Pancreas (tissue), 10 donors: ENCODE measurements around the gene APOL1. TPM values are rescaled to one million over a fixed set of nuclear protein-coding genes. Genes with fewer than 3 reads are reported as not detected.
"Not testable (repeated sequence)": the region's sequence is repeated elsewhere in the genome, so short reads cannot be mapped to it uniquely, and the experiment has no call there.

ENCODE experiments used
- ATAC-seq, 4 donors: fragments of 200-7000 bp; cut with Tn5 transposase; one replicate each; pipeline versions ENCODE4 v1.8.0 to v1.9.1; 2020; ENCODE audit warnings: mild to moderate bottlenecking in 4 of 4, moderate library complexity in 4 of 4
- DNase-seq, 6 donors: peaks; one replicate each; pipeline ENCODE4 v3.0.0-alpha.2; 2020
- FAIRE-seq: peaks from 2 replicates; lab custom pipeline; 2012; peaks lifted over from hg19 to GRCh38; lab: Jason Lieb, UNC
- H3K27ac ChIP-seq, 4 donors: fragments of 200-600 bp; sonication (generic); 1 replicate in 3 of 4; 2 replicates in 1 of 4; pipeline versions ENCODE4 v1.5.0 to v1.8.0; 2020
- H3K27me3 ChIP-seq, 4 donors: fragments of 200-600 bp; one replicate each; pipeline ENCODE4 v1.8.0; 2021
- H3K36me3 ChIP-seq, 3 donors: fragments of 200-600 bp; sonication (generic) in 1 of 3; one replicate each; pipeline versions ENCODE4 v1.5.0 to v1.8.0; 2020 to 2021
- H3K4me1 ChIP-seq, 3 donors: fragments of 200-600 bp; one replicate each; pipeline ENCODE4 v1.8.0; 2021
- H3K4me3 ChIP-seq, 4 donors: fragments of 200-600 bp; sonication (generic) in 2 of 4; one replicate each; pipeline versions ENCODE4 v1.5.0 to v1.8.0; 2020 to 2021
- H3K9me3 ChIP-seq, 4 donors: fragments of 200-600 bp; one replicate each; pipeline ENCODE4 v1.8.0; 2021
- WGBS, 2 donors: extraction: QIAGEN DNeasy Blood & Tissue Kit; methylation state at CpG; one replicate each; pipeline ENCODE4 v1.1.7; 2013; 5-methylcytosine and 5-hydroxymethylcytosine counted together
- intact Hi-C, 3 donors: fragments of 100-400 bp; cut with DNase I; formaldehyde crosslinking; loops; one replicate each; pipeline versions ENCODE4 v1.11.1 to v1.14.2; 2022
- polyA plus RNA-seq, 2 donors: library from polyadenylated mRNA; stranded (reverse); fragments of 200-250 nt; gene quantifications; one replicate each; pipeline ENCODE4 v1.2.3, GENCODE V29; 2013
- total RNA-seq, 6 donors: library from RNA; stranded (reverse); fragmentation: NEBNext Ultra II Directional in 4 of 6; extraction: Animal tissue kit (Norgen Biotek cat#: 25700) in 4 of 6; gene quantifications; one replicate each; pipeline versions ENCODE4 v1.2.1 to v1.2.4, GENCODE V29; 2021 to 2023
- TF ChIP-seq, protein P1 (sequence below), 4 donors: fragments of 200-600 bp; sonication (generic) in 3 of 4; IDR thresholded peaks; one replicate each; pipeline versions ENCODE4 v1.5.0 to v1.8.0; 2021; ENCODE audit warnings: antibody characterized with exemption in 4 of 4
- donor health status: healthy with polysubstance abuse.
- donor health status: DM: no; HTN: no; CAD: no; lungs with moderate emphysema.
- donor health status: DM: no; HTN: no; CAD: no.
- donor health status: control.
- donor health status: control.
- donor health status: Bipolar disorder and iron deficiency.
- donor health status: DM: yes; HTN: yes; CAD: no.
- donor health status: DM: no; HTN: no; CAD: no.
- donor health status: DM: no; HTN: no; CAD: no.
- donor health status: DM: yes; HTN: yes; CAD: no.

APOL1 gene
- total and polyA plus RNA-seq, 8 donors: 3.2 to 25.5 (median 5.5) TPM

DNA sequence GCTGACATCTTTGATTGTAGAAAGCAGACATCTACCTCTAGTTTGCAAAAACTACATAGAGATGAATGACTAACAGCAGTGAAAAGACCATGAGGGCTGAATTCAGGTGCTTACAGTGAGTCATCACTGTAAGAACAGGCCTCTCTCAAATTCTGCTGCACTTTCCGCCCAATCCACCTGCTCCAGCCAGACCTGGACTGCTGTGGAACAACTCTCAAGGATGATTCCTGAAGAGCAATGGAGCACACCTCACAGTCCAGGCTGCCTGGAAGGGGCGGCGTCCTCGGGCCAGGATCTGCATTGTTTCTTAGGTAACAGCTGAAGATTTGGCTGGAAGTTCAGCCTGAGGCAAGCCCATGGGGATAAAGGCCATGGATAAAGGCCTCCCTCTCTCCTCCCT is 28.7 kb upstream of the APOL1 start:
- H3K27me3 ChIP-seq: no peaks in the 10 kb centered on the region
- intact Hi-C loops: no loop called here
- FAIRE-seq (no peak), ATAC-seq (no peak), DNase-seq (no peak)
- 70 to 91% methylated on average over 4 of the region's 4 CpGs for WGBS, 2 donors
- no peaks in the 10 kb centered on the region for H3K9me3 ChIP-seq
- TF ChIP-seq, protein P1, sequence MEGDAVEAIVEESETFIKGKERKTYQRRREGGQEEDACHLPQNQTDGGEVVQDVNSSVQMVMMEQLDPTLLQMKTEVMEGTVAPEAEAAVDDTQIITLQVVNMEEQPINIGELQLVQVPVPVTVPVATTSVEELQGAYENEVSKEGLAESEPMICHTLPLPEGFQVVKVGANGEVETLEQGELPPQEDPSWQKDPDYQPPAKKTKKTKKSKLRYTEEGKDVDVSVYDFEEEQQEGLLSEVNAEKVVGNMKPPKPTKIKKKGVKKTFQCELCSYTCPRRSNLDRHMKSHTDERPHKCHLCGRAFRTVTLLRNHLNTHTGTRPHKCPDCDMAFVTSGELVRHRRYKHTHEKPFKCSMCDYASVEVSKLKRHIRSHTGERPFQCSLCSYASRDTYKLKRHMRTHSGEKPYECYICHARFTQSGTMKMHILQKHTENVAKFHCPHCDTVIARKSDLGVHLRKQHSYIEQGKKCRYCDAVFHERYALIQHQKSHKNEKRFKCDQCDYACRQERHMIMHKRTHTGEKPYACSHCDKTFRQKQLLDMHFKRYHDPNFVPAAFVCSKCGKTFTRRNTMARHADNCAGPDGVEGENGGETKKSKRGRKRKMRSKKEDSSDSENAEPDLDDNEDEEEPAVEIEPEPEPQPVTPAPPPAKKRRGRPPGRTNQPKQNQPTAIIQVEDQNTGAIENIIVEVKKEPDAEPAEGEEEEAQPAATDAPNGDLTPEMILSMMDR (IDR thresholded peaks at IDR 0.05): no peak
- no peak overlapping the region for H3K27ac ChIP-seq
- peaks cover 0 to 7% (median 0%) of the 10 kb centered on the region in 3 donors for H3K36me3 ChIP-seq
- no peaks in the 10 kb centered on the region for H3K4me1 ChIP-seq
- H3K4me3 ChIP-seq: no peak overlapping the region

DNA sequence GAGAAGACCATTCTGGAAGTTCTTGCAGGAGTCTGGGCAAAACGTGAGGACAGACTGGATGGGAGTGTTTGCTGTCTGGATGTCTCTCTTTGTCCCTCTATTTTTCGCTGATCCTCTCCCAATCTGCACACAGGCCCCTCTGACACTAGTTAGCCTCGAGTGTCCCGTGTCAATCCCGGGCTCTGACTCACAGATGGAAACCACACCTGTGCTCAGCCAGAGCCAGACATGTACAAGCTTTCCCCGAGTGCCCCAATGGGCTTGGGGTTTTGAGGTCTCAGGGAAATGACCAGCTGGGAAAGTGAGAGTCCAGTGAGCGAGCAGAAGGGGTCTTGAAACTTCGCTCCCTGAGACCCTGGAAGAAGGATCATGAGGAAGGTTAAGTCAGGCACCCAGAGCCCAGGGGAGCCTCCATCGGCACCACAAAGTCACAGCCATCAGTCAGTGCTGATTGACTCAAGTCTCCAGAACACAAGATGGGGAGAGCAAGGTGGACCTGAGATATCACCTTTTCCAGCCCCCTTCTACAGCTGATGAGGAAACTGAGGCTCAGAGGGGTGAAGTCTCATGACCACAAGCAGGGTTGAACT is 27.5 kb upstream of the APOL1 start:
- intact Hi-C loops: no loop called here

DNA sequence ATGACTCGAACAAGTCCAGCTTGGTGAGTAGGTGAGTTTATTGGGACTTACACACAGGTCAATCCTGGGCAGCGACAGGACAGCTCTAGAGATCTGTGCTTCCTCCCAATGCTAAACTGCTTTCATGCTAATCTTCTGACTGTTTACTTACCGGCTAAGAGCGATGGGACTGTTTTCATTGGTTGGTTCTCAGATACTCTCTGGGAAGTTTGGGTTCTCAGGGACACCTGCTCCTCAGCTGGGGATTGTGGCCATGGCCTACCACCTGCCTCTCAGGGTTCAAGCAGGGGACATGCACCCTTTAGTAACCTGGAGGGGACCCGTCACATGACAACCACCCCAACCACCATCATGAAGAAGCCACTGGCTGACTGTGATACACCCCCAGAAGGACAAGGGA is 26.7 kb upstream of the APOL1 start:
- DNase-seq (no peak), ATAC-seq (no peak), FAIRE-seq (no peak)
- WGBS, 2 donors: 61 to 62% methylated on average over 5 of the region's 5 CpGs
- TF ChIP-seq, protein P1 (IDR thresholded peaks at IDR 0.05): no peak
- no peaks in the 10 kb centered on the region for H3K27me3 ChIP-seq
- H3K4me3 ChIP-seq: no peak overlapping the region
- no peaks in the 10 kb centered on the region for H3K4me1 ChIP-seq
- intact Hi-C loops: no loop called here
- no peak overlapping the region for H3K27ac ChIP-seq
- peaks cover 0 to 7% (median 0%) of the 10 kb centered on the region in 3 donors for H3K36me3 ChIP-seq
- no peaks in the 10 kb centered on the region for H3K9me3 ChIP-seq

More for the DNA sequence above, 27.5 kb upstream of the APOL1 start:
- no peaks in the 10 kb centered on the region for H3K27me3 ChIP-seq
- H3K4me1 ChIP-seq: no peaks in the 10 kb centered on the region
- 81 to 84% methylated on average over 9 of the region's 9 CpGs for WGBS, 2 donors
- ATAC-seq: no peak
- no peak overlapping the region for H3K27ac ChIP-seq
- FAIRE-seq: no peak
- no peak for DNase-seq
- H3K4me3 ChIP-seq: no peak overlapping the region
- no peaks in the 10 kb centered on the region for H3K9me3 ChIP-seq
- TF ChIP-seq, protein P1 (IDR thresholded peaks at IDR 0.05): no peak
- peaks cover 0 to 7% (median 0%) of the 10 kb centered on the region in 3 donors for H3K36me3 ChIP-seq

DNA sequence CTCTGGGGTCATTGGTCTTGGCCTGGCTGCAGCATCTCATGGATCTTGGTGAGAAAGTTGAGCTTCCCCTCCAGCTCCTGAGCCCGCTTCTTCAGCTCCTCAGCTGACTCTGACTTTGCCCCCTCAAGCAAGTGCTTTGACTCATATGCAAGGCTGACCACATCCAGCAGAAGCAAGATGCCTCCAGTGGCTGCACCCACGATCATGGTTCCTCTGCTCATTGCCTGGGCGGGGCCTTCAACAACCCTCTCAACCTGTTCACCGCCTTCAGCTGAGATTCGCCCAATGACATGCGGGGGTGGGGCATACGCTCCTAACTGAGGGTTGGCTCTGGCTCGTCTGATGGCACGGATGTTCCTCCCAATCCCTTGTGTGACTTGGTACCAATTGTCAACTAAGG is 25.5 kb upstream of the APOL1 start:
- H3K36me3 ChIP-seq: peaks cover 0 to 12% (median 3%) of the 10 kb centered on the region in 3 donors
- H3K27ac ChIP-seq: no peak overlapping the region
- DNase-seq: no peak
- ATAC-seq: no peak
- 94 to 95% methylated on average over 9 of the region's 9 CpGs for WGBS, 2 donors
- FAIRE-seq: no peak
- intact Hi-C loops: no loop called here
- H3K27me3 ChIP-seq: no peaks in the 10 kb centered on the region
- no peaks in the 10 kb centered on the region for H3K4me1 ChIP-seq
- H3K4me3 ChIP-seq: no peak overlapping the region
- no peaks in the 10 kb centered on the region for H3K9me3 ChIP-seq
- TF ChIP-seq, protein P1 (IDR thresholded peaks at IDR 0.05): no peak

DNA sequence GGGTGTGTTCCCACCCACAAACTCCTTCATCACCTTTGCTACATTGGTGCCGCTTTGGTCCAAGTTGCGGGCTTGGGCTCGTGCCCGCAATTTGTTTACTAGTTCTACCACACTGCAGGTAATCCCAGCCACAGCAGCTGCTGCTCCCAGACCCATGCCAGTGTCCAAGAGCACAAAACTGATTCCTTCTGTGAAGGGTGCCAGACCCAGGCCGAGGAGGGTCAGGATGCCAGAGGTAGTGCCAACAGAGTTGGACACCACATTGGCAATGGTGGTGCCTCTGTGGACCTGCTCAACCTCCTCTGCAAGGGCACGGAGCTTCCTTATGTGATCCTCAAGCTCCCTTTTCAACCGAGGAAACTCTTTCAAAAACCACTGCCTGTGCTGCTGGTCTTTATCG is 25.1 kb upstream of the APOL1 start:
- Histone ChIP-seq H3K27ac (no peak overlapping the region), H3K27me3 (no peaks in the 10 kb centered on the region), H3K9me3 (no peaks in the 10 kb centered on the region), H3K36me3 (peaks cover 0 to 13% (median 4%) of the 10 kb centered on the region in 3 donors), H3K4me3 (no peak overlapping the region), H3K4me1 (no peaks in the 10 kb centered on the region)
- TF ChIP-seq, protein P1 (IDR thresholded peaks at IDR 0.05): no peak
- DNase-seq (no peak), FAIRE-seq (no peak), ATAC-seq (no peak)
- 89% methylated on average over 8 of the region's 8 CpGs for WGBS, 2 donors
- intact Hi-C loops: no loop called here

DNA sequence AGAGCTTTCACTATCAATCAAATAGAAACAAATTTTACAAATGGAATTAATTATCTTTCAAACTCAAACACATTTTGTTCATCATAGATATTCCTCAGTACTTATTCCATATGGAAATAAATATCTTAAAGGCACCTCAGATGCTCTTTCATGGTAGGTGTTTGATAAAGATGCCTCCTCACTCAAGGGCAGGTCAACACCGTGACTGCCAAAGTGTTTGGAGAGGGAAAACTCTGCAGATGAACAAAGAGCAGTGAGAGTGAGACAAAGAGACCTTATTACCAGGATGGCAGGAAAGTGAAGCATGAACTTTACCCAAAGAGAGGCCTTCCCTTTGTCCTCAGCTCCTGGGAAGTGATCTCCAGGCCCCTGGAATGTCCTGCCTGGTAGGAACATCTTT is 24.6 kb upstream of the APOL1 start:
- 83 to 89% methylated on average over 1 of the region's 1 CpG for WGBS, 2 donors
- intact Hi-C loops: not testable (repeated sequence)
- H3K36me3 ChIP-seq: peaks cover 0 to 17% (median 4%) of the 10 kb centered on the region in 3 donors

More for the DNA sequence above, 24.6 kb upstream of the APOL1 start:
- H3K4me1 ChIP-seq, H3K4me3 ChIP-seq, ATAC-seq, H3K9me3 ChIP-seq, DNase-seq, H3K27ac ChIP-seq, H3K27me3 ChIP-seq, FAIRE-seq: not testable (repeated sequence)
